Osteoblast (primary cell): Measurements from ENCODE around the gene TAF3. TPM values are rescaled to one million over a fixed set of nuclear protein-coding genes. Genes with fewer than 3 reads are reported as not detected.
"Not testable (repeated sequence)": the region's sequence is repeated elsewhere in the genome, so short reads cannot be mapped to it uniquely, and the experiment has no call there.

Experiments used
- DNase-seq: peaks from one replicate; pipeline ENCODE4 v3.0.0; 2011; ENCODE audit warnings: low spot score, mixed read lengths; ENCODE audit not compliant: insufficient read length; ENCODE audit errors: missing footprints
- H2AFZ ChIP-seq: 2 replicates; pipeline ENCODE4 v1.6.0; 2011; ENCODE audit warnings: mild to moderate bottlenecking, low read length
- H3K27ac ChIP-seq: 2 replicates; pipeline ENCODE4 v1.5.1; 2011; ENCODE audit warnings: mild to moderate bottlenecking, low read depth, low read length, moderate library complexity
- H3K27me3 ChIP-seq: 2 replicates; pipeline ENCODE4 v1.6.0; 2012; ENCODE audit warnings: mild to moderate bottlenecking, control low read depth, inconsistent platforms, low read length, moderate library complexity; ENCODE audit not compliant: insufficient read depth
- H3K36me3 ChIP-seq: 2 replicates; pipeline ENCODE4 v1.5.1; 2011; ENCODE audit warnings: mild to moderate bottlenecking, low read length, control low read depth, moderate library complexity; ENCODE audit not compliant: insufficient read depth
- H3K4me1 ChIP-seq: 2 replicates; pipeline ENCODE4 v1.5.1; 2011; ENCODE audit warnings: mild to moderate bottlenecking, low read length, control low read depth, moderate library complexity; ENCODE audit not compliant: insufficient read depth
- H3K4me2 ChIP-seq: 2 replicates; pipeline ENCODE4 v1.6.0; 2011; ENCODE audit warnings: mild to moderate bottlenecking, low read length; ENCODE audit not compliant: insufficient read depth
- H3K4me3 ChIP-seq: fragments of 200-600 bp; sonication (generic); 3 replicates; pipeline ENCODE4 v1.5.1; 2012; ENCODE audit warnings: mild to moderate bottlenecking, low read length, inconsistent platforms; ENCODE audit not compliant: insufficient read depth
- H3K79me2 ChIP-seq: 2 replicates; pipeline ENCODE4 v1.6.0; 2012; ENCODE audit warnings: mild to moderate bottlenecking, low read length, control low read depth, inconsistent platforms; ENCODE audit not compliant: insufficient read depth
- H3K9me3 ChIP-seq: 2 replicates; pipeline ENCODE4 v1.5.1; 2011; ENCODE audit warnings: low read depth, low read length, control low read depth
- H4K20me1 ChIP-seq: 2 replicates; pipeline ENCODE4 v1.6.0; 2012; ENCODE audit warnings: mild to moderate bottlenecking, low read length, control low read depth; ENCODE audit not compliant: insufficient read depth
- total RNA-seq: library from RNA; depleted of rRNA; stranded (reverse); fragments of >200 nt; gene quantifications from 2 replicates; pipeline ENCODE4 v1.2.3, GENCODE V29; 2012
- TF ChIP-seq, protein P1 (sequence below): IDR thresholded peaks from 2 replicates; pipeline ENCODE4 v1.5.1; 2011; ENCODE audit warnings: mild to moderate bottlenecking, low read depth, low read length, moderate library complexity; ENCODE audit errors: extremely low read depth

The TAF3 gene
- total RNA-seq, 1 donor = 2.2 TPM

DNA sequence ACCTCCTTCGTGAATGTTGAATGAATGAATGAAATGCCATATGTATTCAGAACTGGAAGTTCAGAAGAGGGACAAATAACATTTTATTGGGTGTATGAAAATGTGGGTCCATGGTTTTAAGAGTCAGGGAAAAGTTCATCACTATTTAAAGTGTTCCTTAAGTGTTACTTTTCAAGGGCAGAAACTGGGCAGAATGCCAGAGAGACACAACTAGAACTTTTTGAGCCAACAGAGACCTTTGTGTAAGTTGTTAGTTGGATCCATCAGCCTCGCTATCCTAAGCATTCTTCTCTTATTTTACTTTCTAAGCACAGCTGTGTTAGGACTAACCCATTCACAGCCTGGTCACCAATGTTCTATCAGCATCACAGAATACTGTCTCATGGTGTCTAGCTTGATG, 13.6 kb upstream of the TAF3 start:
- no peak overlapping the region for H3K27ac ChIP-seq
- H3K4me1 ChIP-seq = no peaks in the 10 kb centered on the region
- no peaks in the 10 kb centered on the region for H3K9me3 ChIP-seq
- H3K4me3 ChIP-seq = no peak overlapping the region
- H3K4me2 ChIP-seq = no peak overlapping the region
- no peaks in the 10 kb centered on the region for H3K27me3 ChIP-seq
- no peak overlapping the region for H2AFZ ChIP-seq
- peaks cover 12% of the 10 kb centered on the region for H4K20me1 ChIP-seq
- H3K36me3 ChIP-seq = peaks cover 78% of the 10 kb centered on the region
- peaks cover 10% of the 10 kb centered on the region for H3K79me2 ChIP-seq
- no peak for DNase-seq
- TF ChIP-seq, protein P1, sequence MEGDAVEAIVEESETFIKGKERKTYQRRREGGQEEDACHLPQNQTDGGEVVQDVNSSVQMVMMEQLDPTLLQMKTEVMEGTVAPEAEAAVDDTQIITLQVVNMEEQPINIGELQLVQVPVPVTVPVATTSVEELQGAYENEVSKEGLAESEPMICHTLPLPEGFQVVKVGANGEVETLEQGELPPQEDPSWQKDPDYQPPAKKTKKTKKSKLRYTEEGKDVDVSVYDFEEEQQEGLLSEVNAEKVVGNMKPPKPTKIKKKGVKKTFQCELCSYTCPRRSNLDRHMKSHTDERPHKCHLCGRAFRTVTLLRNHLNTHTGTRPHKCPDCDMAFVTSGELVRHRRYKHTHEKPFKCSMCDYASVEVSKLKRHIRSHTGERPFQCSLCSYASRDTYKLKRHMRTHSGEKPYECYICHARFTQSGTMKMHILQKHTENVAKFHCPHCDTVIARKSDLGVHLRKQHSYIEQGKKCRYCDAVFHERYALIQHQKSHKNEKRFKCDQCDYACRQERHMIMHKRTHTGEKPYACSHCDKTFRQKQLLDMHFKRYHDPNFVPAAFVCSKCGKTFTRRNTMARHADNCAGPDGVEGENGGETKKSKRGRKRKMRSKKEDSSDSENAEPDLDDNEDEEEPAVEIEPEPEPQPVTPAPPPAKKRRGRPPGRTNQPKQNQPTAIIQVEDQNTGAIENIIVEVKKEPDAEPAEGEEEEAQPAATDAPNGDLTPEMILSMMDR = no peak

DNA sequence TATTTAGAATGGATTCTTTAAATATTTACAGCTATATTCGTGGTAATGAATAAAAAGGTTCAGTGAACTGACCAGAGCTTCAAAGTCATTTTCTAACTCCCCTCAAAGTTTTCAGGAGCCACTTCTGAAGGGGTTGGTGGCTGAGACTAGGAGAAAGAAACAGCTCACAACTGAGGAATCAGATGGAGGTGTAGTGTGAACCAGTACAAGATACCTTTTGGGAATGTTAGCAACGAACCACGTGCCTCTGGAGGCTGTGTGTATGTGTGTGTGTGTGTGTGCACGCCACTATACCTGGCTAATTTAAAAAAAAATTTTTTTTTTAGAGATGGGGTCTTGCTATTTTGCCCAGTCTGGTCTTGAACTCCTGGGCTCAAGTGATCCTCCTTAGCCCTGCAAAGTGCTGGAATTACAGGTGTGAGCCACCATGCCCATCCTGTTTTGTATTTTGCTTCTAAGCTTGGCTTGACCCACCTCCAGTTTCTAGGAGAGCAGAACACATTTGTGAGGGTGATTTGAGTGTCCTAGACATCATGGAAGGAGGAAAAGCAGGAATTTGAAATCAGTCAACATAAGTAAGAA, 9.5 kb upstream of the TAF3 start:
- Histone ChIP-seq H3K27me3 (no peaks in the 10 kb centered on the region), H2AFZ (no peak overlapping the region), H3K79me2 (peaks cover 10% of the 10 kb centered on the region), H3K4me3 (no peak overlapping the region), H3K9me3 (no peaks in the 10 kb centered on the region), H3K27ac (no peak overlapping the region), H3K4me1 (no peaks in the 10 kb centered on the region), H3K4me2 (no peak overlapping the region), H4K20me1 (peaks cover 12% of the 10 kb centered on the region), H3K36me3 (peaks cover 41% of the 10 kb centered on the region)
- no peak for DNase-seq
- TF ChIP-seq, protein P1 = no peak

DNA sequence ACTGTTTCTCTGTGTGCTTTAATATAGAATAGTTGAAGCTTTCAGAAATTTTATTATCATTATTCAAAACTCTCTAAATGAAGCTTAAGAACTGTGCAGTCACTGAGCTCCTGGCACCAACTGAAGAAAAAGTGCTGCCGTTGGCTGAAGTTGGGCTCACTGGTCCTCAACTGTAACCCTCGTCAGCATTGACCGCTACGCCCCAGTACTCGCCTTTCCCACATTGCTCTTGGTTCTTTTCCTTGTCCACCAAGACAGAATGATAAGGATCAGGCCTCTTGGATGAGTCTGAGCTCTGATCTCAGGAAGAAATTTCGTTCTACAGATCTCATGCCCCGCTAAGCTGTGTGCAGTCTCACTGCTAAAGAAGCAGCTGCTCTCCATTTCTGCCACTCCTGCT, 7.9 kb upstream of the TAF3 start:
- DNase-seq = no peak
- Histone ChIP-seq H3K27me3 (peaks cover 4% of the 10 kb centered on the region), H2AFZ (no peak overlapping the region), H3K79me2 (no peaks in the 10 kb centered on the region), H3K4me2 (no peak overlapping the region), H3K36me3 (peaks cover 27% of the 10 kb centered on the region), H3K27ac (no peak overlapping the region), H3K9me3 (no peaks in the 10 kb centered on the region), H3K4me1 (no peaks in the 10 kb centered on the region), H3K4me3 (no peak overlapping the region), H4K20me1 (peaks cover 3% of the 10 kb centered on the region)
- TF ChIP-seq, protein P1 = no peak

DNA sequence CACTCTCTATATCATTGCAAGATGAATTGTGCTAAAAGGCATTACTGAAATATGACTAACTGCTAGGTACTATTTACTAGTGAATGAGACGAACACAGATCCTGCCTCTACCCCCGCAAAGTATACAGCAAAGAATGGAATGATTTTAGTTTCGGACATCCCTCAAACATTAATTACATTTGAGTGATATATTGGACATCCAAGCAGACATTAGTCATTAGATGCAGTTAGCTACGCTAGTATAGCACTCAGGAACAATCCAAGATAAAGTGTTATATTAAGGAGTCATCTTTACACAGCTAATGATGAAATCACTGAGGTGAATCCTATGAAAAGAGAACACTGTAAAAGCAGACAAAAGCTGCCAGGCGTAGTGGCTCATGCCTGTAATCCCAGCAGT, 7.3 kb upstream of the TAF3 start:
- Histone ChIP-seq H4K20me1 (peaks cover under 1% of the 10 kb centered on the region), H3K9me3 (no peaks in the 10 kb centered on the region), H3K27ac (no peak overlapping the region), H3K4me3 (no peak overlapping the region), H3K36me3 (peaks cover 22% of the 10 kb centered on the region), H3K4me2 (no peak overlapping the region), H2AFZ (no peak overlapping the region), H3K79me2 (no peaks in the 10 kb centered on the region), H3K27me3 (peaks cover 4% of the 10 kb centered on the region), H3K4me1 (no peaks in the 10 kb centered on the region)
- no peak for DNase-seq
- TF ChIP-seq, protein P1 = no peak

DNA sequence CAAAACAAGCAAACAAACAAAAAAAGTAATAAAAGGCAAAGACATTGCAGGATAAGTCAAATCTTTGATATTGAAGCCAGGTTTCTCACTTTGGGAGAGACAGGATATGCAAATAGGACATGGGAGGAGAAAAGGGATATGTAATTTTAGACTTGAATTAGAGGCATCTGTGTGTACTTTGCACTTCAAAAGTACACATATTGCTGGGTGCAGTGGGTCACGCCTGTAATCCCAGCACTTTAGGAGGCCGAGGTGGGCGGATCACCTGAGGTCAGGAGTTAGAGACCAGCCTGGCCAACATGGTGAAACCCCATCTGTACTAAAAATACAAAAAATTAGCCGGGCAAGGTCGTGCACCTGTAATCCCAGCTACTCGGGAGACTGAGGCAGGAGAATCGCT, 6.6 kb upstream of the TAF3 start:
- H3K79me2 ChIP-seq, DNase-seq, H3K9me3 ChIP-seq, H4K20me1 ChIP-seq, H3K4me3 ChIP-seq, H2AFZ ChIP-seq, H3K27me3 ChIP-seq, H3K4me1 ChIP-seq, H3K27ac ChIP-seq, H3K4me2 ChIP-seq: not testable (repeated sequence)
- H3K36me3 ChIP-seq = peaks cover 20% of the 10 kb centered on the region
